SU-DHL-6 (cell line): ENCODE results near the gene CLCN1.

Experiments
- H2AFZ ChIP-seq: fragments of 200-600 bp; sonication (generic); 2 replicates; pipeline ENCODE4 v1.6.1; 2014; ENCODE audit warnings: low read depth, mild to moderate bottlenecking, moderate library complexity, mixed read lengths, antibody characterized with exemption, low read length; ENCODE audit not compliant: severe bottlenecking
- H3F3A ChIP-seq: fragments of 200-600 bp; shearing (Covaris generic); 2 replicates; pipeline ENCODE4 v1.6.0; 2016; ENCODE audit warnings: antibody characterized with exemption, mild to moderate bottlenecking; ENCODE audit not compliant: insufficient read depth
- H3K27ac ChIP-seq: fragments of 200-600 bp; sonication (generic); 2 replicates; pipeline ENCODE4 v1.5.1; 2016; ENCODE audit warnings: low read depth, mild to moderate bottlenecking, low read length, moderate library complexity, mixed read lengths
- H3K27me3 ChIP-seq: fragments of 200-600 bp; sonication (generic), shearing (Covaris generic); 2 replicates; pipeline ENCODE4 v1.6.0; 2014; ENCODE audit warnings: mild to moderate bottlenecking, low read length
- H3K36me3 ChIP-seq: fragments of 200-600 bp; sonication (generic); 2 replicates; pipeline ENCODE4 v1.6.1; 2014; ENCODE audit warnings: mild to moderate bottlenecking, low read length, mixed read lengths
- H3K4me2 ChIP-seq: fragments of 300-600, 200-600 bp; shearing (Covaris generic), sonication (generic); 2 replicates; pipeline ENCODE4 v1.6.0; 2014; ENCODE audit warnings: low read length, low read depth, mild to moderate bottlenecking; ENCODE audit not compliant: poor library complexity, severe bottlenecking
- H3K4me3 ChIP-seq: fragments of 200-600 bp; sonication (generic); 2 replicates; pipeline ENCODE4 v1.5.1; 2014; ENCODE audit warnings: antibody characterized with exemption, low read length, mild to moderate bottlenecking, mixed read lengths; ENCODE audit not compliant: insufficient read depth, poor library complexity, severe bottlenecking
- H3K79me2 ChIP-seq: fragments of 200-600 bp; sonication (generic); 2 replicates; pipeline ENCODE4 v1.6.1; 2014; ENCODE audit warnings: mild to moderate bottlenecking, low read length, moderate library complexity; ENCODE audit not compliant: insufficient read depth
- H3K9ac ChIP-seq: fragments of 200-600 bp; sonication (generic); 2 replicates; pipeline ENCODE4 v1.7.0; 2014; ENCODE audit warnings: mild to moderate bottlenecking, low read length
- H3K9me2 ChIP-seq: fragments of 200-600 bp; sonication (generic); replicated peaks from 2 replicates; pipeline ENCODE4 v1.6.1; 2014; ENCODE audit warnings: low read length; ENCODE audit not compliant: insufficient read depth
- H3K9me3 ChIP-seq: fragments of 200-600 bp; sonication (generic); 2 replicates; pipeline ENCODE4 v1.6.1; 2014; ENCODE audit warnings: low read length, mixed read lengths; ENCODE audit not compliant: insufficient read depth
- H4K20me1 ChIP-seq: fragments of 200-600 bp; sonication (generic); 2 replicates; pipeline ENCODE4 v1.6.1; 2014; ENCODE audit warnings: low read depth, mild to moderate bottlenecking, antibody characterized with exemption, low read length, moderate library complexity, mixed read lengths
- EZH2phosphoT487 ChIP-seq: fragments of 200-600 bp; sonication (generic), shearing (Covaris generic); conservative IDR thresholded peaks from 2 replicates; pipeline ENCODE4 v1.6.1; 2018; ENCODE audit warnings: mild to moderate bottlenecking, antibody characterized with exemption, low read length, moderate library complexity, mixed read lengths
- TF ChIP-seq, protein P1 (sequence below): fragments of 200-600 bp; sonication (generic); IDR thresholded peaks from one replicate; pipeline ENCODE4 v1.5.1; 2017; ENCODE audit warnings: antibody characterized with exemption, mild to moderate bottlenecking, low read length, moderate library complexity; ENCODE audit not compliant: insufficient read depth, poor library complexity, severe bottlenecking

CLCN1 gene

DNA sequence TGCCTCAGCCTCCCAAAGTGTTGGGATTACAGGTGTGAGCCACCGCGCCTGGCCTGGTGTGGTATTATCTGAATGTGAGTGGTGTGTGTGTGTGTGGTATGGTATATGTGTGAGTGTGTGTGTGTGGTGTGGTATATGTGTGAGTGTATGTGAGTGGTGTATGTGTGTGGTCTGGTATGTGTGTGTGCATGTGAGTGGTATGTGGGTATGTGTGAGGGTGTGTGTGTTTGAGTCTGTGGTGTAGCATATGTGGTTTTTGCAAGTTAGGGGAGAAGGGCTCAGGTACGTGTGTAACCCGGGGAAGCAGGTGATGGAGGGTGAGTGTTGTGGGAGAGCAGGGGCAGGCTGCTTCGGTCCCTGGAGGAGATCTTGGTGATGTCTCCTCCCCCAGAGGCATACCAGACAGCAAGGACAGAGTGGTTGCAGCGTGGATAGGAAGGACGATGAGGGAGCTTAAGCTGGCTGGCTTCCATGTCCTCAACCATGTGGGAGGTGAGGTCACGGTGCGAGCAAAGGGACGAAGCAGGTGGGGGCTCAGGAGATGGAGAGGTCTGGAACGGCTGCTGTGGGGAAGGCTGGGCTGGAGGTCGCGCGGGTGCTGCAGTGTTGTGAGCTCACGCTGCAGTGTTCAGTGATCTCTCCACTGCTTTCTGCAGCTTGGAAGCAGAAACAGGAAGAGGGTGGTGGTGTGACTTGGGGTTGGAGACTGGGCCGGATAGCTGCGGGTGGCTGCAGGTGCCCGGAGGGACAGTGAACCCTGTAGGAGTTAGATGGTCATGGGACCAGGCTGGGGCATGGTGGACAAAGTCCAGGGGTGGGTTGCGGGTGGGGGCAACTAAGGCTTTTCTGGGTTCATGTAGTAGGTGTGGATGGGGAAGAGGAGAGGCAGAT is 70.2 kb downstream of the CLCN1 start:
- no peaks in the 10 kb centered on the region for H3K79me2 ChIP-seq
- H3F3A ChIP-seq = no peaks in the 10 kb centered on the region
- no peak overlapping the region for H3K4me2 ChIP-seq
- no peaks in the 10 kb centered on the region for H3K9me3 ChIP-seq
- TF ChIP-seq, protein P1, sequence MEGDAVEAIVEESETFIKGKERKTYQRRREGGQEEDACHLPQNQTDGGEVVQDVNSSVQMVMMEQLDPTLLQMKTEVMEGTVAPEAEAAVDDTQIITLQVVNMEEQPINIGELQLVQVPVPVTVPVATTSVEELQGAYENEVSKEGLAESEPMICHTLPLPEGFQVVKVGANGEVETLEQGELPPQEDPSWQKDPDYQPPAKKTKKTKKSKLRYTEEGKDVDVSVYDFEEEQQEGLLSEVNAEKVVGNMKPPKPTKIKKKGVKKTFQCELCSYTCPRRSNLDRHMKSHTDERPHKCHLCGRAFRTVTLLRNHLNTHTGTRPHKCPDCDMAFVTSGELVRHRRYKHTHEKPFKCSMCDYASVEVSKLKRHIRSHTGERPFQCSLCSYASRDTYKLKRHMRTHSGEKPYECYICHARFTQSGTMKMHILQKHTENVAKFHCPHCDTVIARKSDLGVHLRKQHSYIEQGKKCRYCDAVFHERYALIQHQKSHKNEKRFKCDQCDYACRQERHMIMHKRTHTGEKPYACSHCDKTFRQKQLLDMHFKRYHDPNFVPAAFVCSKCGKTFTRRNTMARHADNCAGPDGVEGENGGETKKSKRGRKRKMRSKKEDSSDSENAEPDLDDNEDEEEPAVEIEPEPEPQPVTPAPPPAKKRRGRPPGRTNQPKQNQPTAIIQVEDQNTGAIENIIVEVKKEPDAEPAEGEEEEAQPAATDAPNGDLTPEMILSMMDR = no peak
- no peak for TF ChIP-seq EZH2phosphoT487
- no peak overlapping the region for H3K9ac ChIP-seq
- H3K36me3 ChIP-seq = no peaks in the 10 kb centered on the region
- H3K27me3 ChIP-seq = no peaks in the 10 kb centered on the region
- H2AFZ ChIP-seq = no peak overlapping the region
- no peak overlapping the region for H3K4me3 ChIP-seq
- no peaks in the 10 kb centered on the region for H4K20me1 ChIP-seq
- H3K27ac ChIP-seq = no peak overlapping the region
- H3K9me2 ChIP-seq = no peaks in the 10 kb centered on the region

DNA sequence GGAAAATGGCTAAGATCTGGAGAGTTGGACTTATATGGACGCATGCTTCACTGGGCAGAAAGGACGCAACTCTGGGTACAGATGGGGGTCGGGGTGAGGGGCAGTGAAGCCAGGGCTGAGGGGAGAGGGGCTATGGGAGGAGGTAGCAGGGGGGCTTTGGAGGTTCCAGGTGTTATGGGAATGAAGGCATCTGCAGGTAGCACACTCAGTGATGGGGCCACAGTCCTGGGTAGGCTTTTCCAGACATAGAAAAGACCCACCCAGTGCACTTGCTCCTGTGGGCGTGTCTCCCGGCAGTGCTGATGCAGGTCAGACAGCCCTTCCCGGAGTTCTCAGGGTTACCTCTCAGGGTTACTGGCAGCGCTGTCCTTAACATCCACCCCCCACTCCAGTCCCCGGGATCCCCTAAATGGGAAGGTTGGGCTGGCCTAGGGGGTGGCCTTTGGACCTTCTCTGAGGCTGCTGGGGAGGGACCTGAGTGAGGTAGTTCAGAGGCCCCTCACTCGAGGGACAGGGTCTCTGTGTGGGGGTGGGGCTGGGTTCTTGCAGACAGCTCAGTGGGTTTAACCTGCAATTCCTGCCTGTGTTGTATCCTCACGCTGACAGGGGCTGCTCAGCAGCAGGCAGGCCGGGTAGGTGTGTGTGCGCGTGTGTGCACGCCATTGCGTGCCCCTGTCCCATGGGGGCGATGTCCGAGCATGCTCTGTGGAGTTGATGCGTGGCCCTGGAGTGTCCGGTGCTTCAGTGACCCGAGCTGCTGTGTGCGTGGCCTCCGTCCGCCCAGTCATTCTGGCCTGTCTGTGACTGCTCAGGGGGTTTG is 71.5 kb downstream of the CLCN1 start:
- H3F3A ChIP-seq = no peaks in the 10 kb centered on the region
- no peak overlapping the region for H3K4me2 ChIP-seq
- H2AFZ ChIP-seq = no peak overlapping the region
- no peaks in the 10 kb centered on the region for H3K9me3 ChIP-seq
- H3K9me2 ChIP-seq = no peaks in the 10 kb centered on the region
- H3K9ac ChIP-seq = no peak overlapping the region
- H4K20me1 ChIP-seq = no peaks in the 10 kb centered on the region
- no peaks in the 10 kb centered on the region for H3K36me3 ChIP-seq
- no peak overlapping the region for H3K4me3 ChIP-seq
- no peaks in the 10 kb centered on the region for H3K27me3 ChIP-seq
- H3K79me2 ChIP-seq = no peaks in the 10 kb centered on the region
- TF ChIP-seq EZH2phosphoT487 = no peak
- TF ChIP-seq, protein P1 = no peak
- H3K27ac ChIP-seq = no peak overlapping the region

DNA sequence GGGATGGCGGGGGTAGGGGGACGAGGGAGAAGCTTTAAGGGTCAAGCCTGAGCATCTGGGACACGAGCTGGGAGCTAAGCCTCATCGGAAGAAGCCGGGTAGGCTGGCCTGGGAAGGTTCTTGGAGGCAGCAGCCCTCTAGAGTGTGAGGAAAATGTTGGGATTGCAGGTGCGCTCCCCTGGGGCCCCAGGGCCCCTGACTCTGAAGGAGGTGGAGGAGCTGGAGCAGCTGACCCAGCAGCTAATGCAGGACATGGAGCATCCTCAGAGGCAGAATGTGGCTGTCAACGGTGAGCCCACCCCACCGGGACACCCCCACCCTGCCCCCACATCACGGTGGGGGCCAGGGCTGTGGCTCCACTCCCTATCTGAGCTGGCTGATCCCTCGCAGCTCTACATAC is 72.1 kb downstream of the CLCN1 start:
- Histone ChIP-seq H3K4me3 (no peak overlapping the region), H4K20me1 (no peaks in the 10 kb centered on the region), H2AFZ (no peak overlapping the region), H3K79me2 (no peaks in the 10 kb centered on the region), H3K36me3 (no peaks in the 10 kb centered on the region), H3F3A (no peaks in the 10 kb centered on the region), H3K9ac (no peak overlapping the region), H3K27me3 (no peaks in the 10 kb centered on the region), H3K4me2 (no peak overlapping the region), H3K9me2 (no peaks in the 10 kb centered on the region), H3K9me3 (no peaks in the 10 kb centered on the region), H3K27ac (no peak overlapping the region)
- TF ChIP-seq, protein P1 = no peak
- no peak for TF ChIP-seq EZH2phosphoT487
